Measurements from ENCODE around the gene GPC6.

The GPC6 gene

GRCh38 chr13:93951108-93951507 lies 724.5 kb downstream of the GPC6 start:
- no peak overlapping the region for H2BK12ac ChIP-seq (ENCODE audit: low read length)
- no peak overlapping the region for H3K4me2 ChIP-seq (ENCODE audit: insufficient read depth, low read length, poor library complexity, severe bottlenecking)
- H3K14ac ChIP-seq (ENCODE audit: low read length), result no peak overlapping the region

GRCh38 chr13:93951951-93952350 lies 725.3 kb downstream of the GPC6 start:
- Histone ChIP-seq H2BK12ac (ENCODE audit: low read length) (no peak overlapping the region), H3K79me1 (ENCODE audit: low read depth, low read length) (no peaks in the 10 kb centered on the region), H2BK5ac (ENCODE audit: low read length) (no peak overlapping the region), H2AK5ac (ENCODE audit: low read depth, low read length) (no peak overlapping the region), H3K4me1 (ENCODE audit: control insufficient read depth in 2 of 2, insufficient read depth in 1 of 2, low read depth in 1 of 2, low read length in 2 of 2) (no peaks in the 10 kb centered on the region), H2AFZ (ENCODE audit: low read length) (no peak overlapping the region), H2BK120ac (ENCODE audit: low read depth, low read length) (no peak overlapping the region), H2BK15ac (ENCODE audit: low read length) (no peak overlapping the region), H3K4me3 (ENCODE audit: low read length in 2 of 2) (no peak overlapping the region), H3K4me2 (ENCODE audit: insufficient read depth, low read length, poor library complexity, severe bottlenecking) (no peak overlapping the region), H3K9ac (ENCODE audit: low read depth, low read length, poor library complexity) (no peak overlapping the region), H4K8ac (ENCODE audit: low read depth, low read length) (no peak overlapping the region), H3K27ac (replicated peaks; ENCODE audit: low read length) (no peak overlapping the region), H3K23ac (ENCODE audit: low read depth, low read length, poor library complexity) (no peak overlapping the region), H4K91ac (ENCODE audit: low read depth, low read length, poor library complexity) (no peak overlapping the region), H3K9me3 (replicated peaks in 1 of 2; ENCODE audit: control insufficient read depth in 2 of 2, insufficient read depth in 1 of 2, low read depth in 1 of 2, low read length in 2 of 2) (no peaks in the 10 kb centered on the region), H3K4ac (ENCODE audit: low read length) (no peak overlapping the region), H3K27me3 (ENCODE audit: control insufficient read depth in 3 of 3, insufficient read depth in 3 of 3, low read depth in 1 of 3, low read length in 3 of 3) (no peaks in the 10 kb centered on the region), H3K14ac (ENCODE audit: low read length) (no peak overlapping the region), H3K18ac (ENCODE audit: low read length) (no peak overlapping the region), H3K36me3 (replicated peaks in 1 of 2; ENCODE audit: control insufficient read depth in 2 of 2, insufficient read depth in 2 of 2, low read length in 2 of 2) (no peaks in the 10 kb centered on the region)
- WGBS, 2 donors (ENCODE audit: extremely low coverage in 2 of 2, insufficient read length in 2 of 2, insufficient replicate concordance in 1 of 2), result no CpG with 5 or more reads among the region's 1 CpG
- DNase-seq (ENCODE audit: low spot score), result no peak

More at GRCh38 chr13:93951108-93951507, 724.5 kb downstream of the GPC6 start:
- no peak for DNase-seq (ENCODE audit: low spot score)
- Histone ChIP-seq H3K4me1 (ENCODE audit: control insufficient read depth in 2 of 2, insufficient read depth in 1 of 2, low read depth in 1 of 2, low read length in 2 of 2) (no peaks in the 10 kb centered on the region), H3K36me3 (replicated peaks in 1 of 2; ENCODE audit: control insufficient read depth in 2 of 2, insufficient read depth in 2 of 2, low read length in 2 of 2) (no peaks in the 10 kb centered on the region), H3K9ac (ENCODE audit: low read depth, low read length, poor library complexity) (no peak overlapping the region), H2BK120ac (ENCODE audit: low read depth, low read length) (no peak overlapping the region), H3K27me3 (ENCODE audit: control insufficient read depth in 3 of 3, insufficient read depth in 3 of 3, low read depth in 1 of 3, low read length in 3 of 3) (no peaks in the 10 kb centered on the region), H3K23ac (ENCODE audit: low read depth, low read length, poor library complexity) (no peak overlapping the region), H2AFZ (ENCODE audit: low read length) (no peak overlapping the region), H3K9me3 (replicated peaks in 1 of 2; ENCODE audit: control insufficient read depth in 2 of 2, insufficient read depth in 1 of 2, low read depth in 1 of 2, low read length in 2 of 2) (no peaks in the 10 kb centered on the region), H4K91ac (ENCODE audit: low read depth, low read length, poor library complexity) (no peak overlapping the region), H3K27ac (replicated peaks; ENCODE audit: low read length) (no peak overlapping the region), H2BK15ac (ENCODE audit: low read length) (no peak overlapping the region), H3K4ac (ENCODE audit: low read length) (no peak overlapping the region), H3K79me1 (ENCODE audit: low read depth, low read length) (no peaks in the 10 kb centered on the region), H3K18ac (ENCODE audit: low read length) (no peak overlapping the region), H2AK5ac (ENCODE audit: low read depth, low read length) (no peak overlapping the region), H4K8ac (ENCODE audit: low read depth, low read length) (no peak overlapping the region), H2BK5ac (ENCODE audit: low read length) (no peak overlapping the region), H3K4me3 (ENCODE audit: low read length in 2 of 2) (no peak overlapping the region)

GRCh38 chr13:93953841-93954240 lies 727.2 kb downstream of the GPC6 start:
- H3K27me3 ChIP-seq (ENCODE audit: control insufficient read depth in 3 of 3, insufficient read depth in 3 of 3, low read depth in 1 of 3, low read length in 3 of 3), result no peaks in the 10 kb centered on the region
- no peak overlapping the region for H3K14ac ChIP-seq (ENCODE audit: low read length)
- H3K4me3 ChIP-seq (ENCODE audit: low read length in 2 of 2), result no peak overlapping the region
- H2AK5ac ChIP-seq (ENCODE audit: low read depth, low read length), result no peak overlapping the region
- no peak overlapping the region for H3K4ac ChIP-seq (ENCODE audit: low read length)
- H3K4me2 ChIP-seq (ENCODE audit: insufficient read depth, low read length, poor library complexity, severe bottlenecking), result no peak overlapping the region
- no peak overlapping the region for H4K8ac ChIP-seq (ENCODE audit: low read depth, low read length)
- H2BK12ac ChIP-seq (ENCODE audit: low read length), result no peak overlapping the region
- no peak overlapping the region for H2BK120ac ChIP-seq (ENCODE audit: low read depth, low read length)
- no peak overlapping the region for H2BK5ac ChIP-seq (ENCODE audit: low read length)
- no peak overlapping the region for H2AFZ ChIP-seq (ENCODE audit: low read length)
- H2BK15ac ChIP-seq (ENCODE audit: low read length), result no peak overlapping the region
- no peaks in the 10 kb centered on the region for H3K36me3 ChIP-seq (replicated peaks in 1 of 2; ENCODE audit: control insufficient read depth in 2 of 2, insufficient read depth in 2 of 2, low read length in 2 of 2)
- no peak for DNase-seq (ENCODE audit: low spot score)
- H3K4me1 ChIP-seq (ENCODE audit: control insufficient read depth in 2 of 2, insufficient read depth in 1 of 2, low read depth in 1 of 2, low read length in 2 of 2), result no peaks in the 10 kb centered on the region
- H3K9me3 ChIP-seq (replicated peaks in 1 of 2; ENCODE audit: control insufficient read depth in 2 of 2, insufficient read depth in 1 of 2, low read depth in 1 of 2, low read length in 2 of 2), result no peaks in the 10 kb centered on the region
- no peak overlapping the region for H3K18ac ChIP-seq (ENCODE audit: low read length)
- H3K23ac ChIP-seq (ENCODE audit: low read depth, low read length, poor library complexity), result no peak overlapping the region
- no peak overlapping the region for H4K91ac ChIP-seq (ENCODE audit: low read depth, low read length, poor library complexity)
- H3K27ac ChIP-seq (replicated peaks; ENCODE audit: low read length), result no peak overlapping the region
- H3K9ac ChIP-seq (ENCODE audit: low read depth, low read length, poor library complexity), result no peak overlapping the region
- H3K79me1 ChIP-seq (ENCODE audit: low read depth, low read length), result no peaks in the 10 kb centered on the region
- no CpG with 5 or more reads among the region's 1 CpG for WGBS, 2 donors (ENCODE audit: extremely low coverage in 2 of 2, insufficient read length in 2 of 2, insufficient replicate concordance in 1 of 2)

DNA sequence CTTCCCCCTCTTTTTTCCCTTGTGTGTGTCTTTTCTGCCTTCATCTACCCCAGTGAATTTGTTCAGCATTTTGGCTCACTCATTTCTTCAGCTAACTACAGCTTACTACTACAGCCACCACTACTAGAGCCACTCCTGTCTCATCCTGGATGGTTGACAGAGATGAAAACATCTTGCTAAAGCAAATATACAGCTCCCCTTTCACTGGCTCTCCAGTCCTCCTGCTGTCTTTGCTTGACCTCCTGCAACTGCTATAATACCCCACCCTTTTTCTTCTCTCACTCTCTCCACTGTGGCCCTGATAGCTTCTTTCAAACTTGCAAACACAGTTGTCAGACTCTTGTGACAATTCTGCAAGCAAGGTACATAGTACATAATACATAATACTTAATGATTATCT lies 729.3 kb downstream of the GPC6 start:
- DNase-seq (ENCODE audit: low spot score), result no peak
- no peak overlapping the region for H2AFZ ChIP-seq (ENCODE audit: low read length)
- H3K4me3 ChIP-seq (ENCODE audit: low read length in 2 of 2), result no peak overlapping the region
- no peak overlapping the region for H3K14ac ChIP-seq (ENCODE audit: low read length)
- no peak overlapping the region for H3K4ac ChIP-seq (ENCODE audit: low read length)
- no peaks in the 10 kb centered on the region for H3K9me3 ChIP-seq (replicated peaks in 1 of 2; ENCODE audit: control insufficient read depth in 2 of 2, insufficient read depth in 1 of 2, low read depth in 1 of 2, low read length in 2 of 2)
- H3K27me3 ChIP-seq (ENCODE audit: control insufficient read depth in 3 of 3, insufficient read depth in 3 of 3, low read depth in 1 of 3, low read length in 3 of 3), result no peaks in the 10 kb centered on the region
- no peak overlapping the region for H3K27ac ChIP-seq (replicated peaks; ENCODE audit: low read length)
- H2AK5ac ChIP-seq (ENCODE audit: low read depth, low read length), result no peak overlapping the region
- no peaks in the 10 kb centered on the region for H3K36me3 ChIP-seq (replicated peaks in 1 of 2; ENCODE audit: control insufficient read depth in 2 of 2, insufficient read depth in 2 of 2, low read length in 2 of 2)
- no peak overlapping the region for H2BK15ac ChIP-seq (ENCODE audit: low read length)
- H4K91ac ChIP-seq (ENCODE audit: low read depth, low read length, poor library complexity), result no peak overlapping the region
- H2BK5ac ChIP-seq (ENCODE audit: low read length), result no peak overlapping the region
- no peak overlapping the region for H3K4me2 ChIP-seq (ENCODE audit: insufficient read depth, low read length, poor library complexity, severe bottlenecking)
- no peak overlapping the region for H3K18ac ChIP-seq (ENCODE audit: low read length)
- no peak overlapping the region for H4K8ac ChIP-seq (ENCODE audit: low read depth, low read length)
- H2BK120ac ChIP-seq (ENCODE audit: low read depth, low read length), result no peak overlapping the region
- H3K23ac ChIP-seq (ENCODE audit: low read depth, low read length, poor library complexity), result no peak overlapping the region
- H3K79me1 ChIP-seq (ENCODE audit: low read depth, low read length), result no peaks in the 10 kb centered on the region
- no peak overlapping the region for H3K9ac ChIP-seq (ENCODE audit: low read depth, low read length, poor library complexity)
- no peak overlapping the region for H2BK12ac ChIP-seq (ENCODE audit: low read length)
- H3K4me1 ChIP-seq (ENCODE audit: control insufficient read depth in 2 of 2, insufficient read depth in 1 of 2, low read depth in 1 of 2, low read length in 2 of 2), result no peaks in the 10 kb centered on the region

All from neuronal stem cell (in vitro differentiated cells).